Activated T-cell treated with anti-CD3 and anti-CD28 coated beads for 48 hours (primary cell): Measurements from ENCODE around the gene TMEM119.

Experiments used
- DNase-seq: peaks from one replicate; pipeline ENCODE4 v3.0.0-alpha.2; 2020; ENCODE audit warnings: low read depth

TMEM119 gene

GRCh38 chr12:108615918-108616317 lies 18.0 kb upstream of the TMEM119 start:
- no peak for DNase-seq

- no peak for DNase-seq
Measured at GRCh38 chr12:108614639-108615038, 16.8 kb upstream of the TMEM119 start.

DNA sequence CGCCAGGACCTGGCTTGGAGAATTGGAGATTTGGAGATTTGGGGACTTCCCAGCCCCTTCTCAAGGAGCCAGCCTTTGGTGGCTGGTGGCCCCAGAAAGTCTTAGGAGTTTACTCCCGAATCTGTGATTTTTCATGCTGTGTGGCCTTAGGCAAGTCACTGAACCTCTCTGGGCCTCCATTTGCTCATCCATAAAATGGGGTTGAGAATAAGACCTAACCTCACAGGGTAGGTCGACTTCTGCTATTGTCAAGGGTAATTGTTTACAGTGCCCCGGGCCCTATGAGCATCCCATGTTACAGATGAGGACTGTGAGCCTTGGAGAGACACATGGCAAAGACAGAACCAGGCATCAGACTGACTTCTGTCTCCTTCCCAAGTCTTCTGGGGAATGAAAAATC lies 16.2 kb upstream of the TMEM119 start:
- no peak for DNase-seq

GRCh38 chr12:108613548-108613947 lies 15.7 kb upstream of the TMEM119 start:
- no peak for DNase-seq

- DNase-seq: no peak
Measured at GRCh38 chr12:108612788-108613282, 15.0 kb upstream of the TMEM119 start.

- no peak for DNase-seq
Measured at GRCh38 chr12:108611884-108612415, 14.1 kb upstream of the TMEM119 start.

DNA sequence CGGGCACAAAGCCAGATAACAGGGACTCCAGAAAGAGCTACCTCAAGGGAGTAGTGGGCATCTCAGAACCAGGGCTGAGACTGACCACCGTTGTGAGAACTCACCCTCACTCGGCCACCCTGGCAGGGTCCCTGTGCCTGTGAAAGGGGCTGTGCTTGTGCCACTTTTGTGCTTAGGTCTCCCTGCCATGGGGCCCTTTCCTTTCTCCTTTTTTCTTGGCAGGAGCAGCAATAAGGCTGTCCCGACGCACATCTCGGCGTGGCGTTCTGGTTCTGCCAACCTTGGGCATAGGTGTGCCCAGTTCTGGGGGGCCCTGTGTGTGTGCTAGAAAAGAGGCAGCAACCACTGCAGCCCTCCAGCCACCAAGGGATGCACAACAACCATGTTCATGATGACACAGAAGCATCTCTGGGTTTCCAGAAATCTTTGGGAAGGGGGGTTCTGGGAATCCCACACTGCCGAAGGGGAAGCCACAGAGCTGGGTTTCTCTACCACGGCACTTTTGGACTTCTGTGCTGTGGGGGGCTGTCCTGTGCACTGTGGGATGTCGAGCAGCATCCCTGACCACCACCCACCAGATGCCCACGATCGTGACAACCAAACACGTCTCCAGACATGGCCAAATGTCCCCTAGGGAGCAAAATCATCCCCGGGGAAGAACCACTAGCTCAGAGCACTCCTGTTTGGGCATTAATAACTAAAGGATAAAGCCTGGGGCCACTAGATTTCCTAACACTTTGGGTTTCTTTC lies 13.1 kb upstream of the TMEM119 start:
- no peak for DNase-seq

DNA sequence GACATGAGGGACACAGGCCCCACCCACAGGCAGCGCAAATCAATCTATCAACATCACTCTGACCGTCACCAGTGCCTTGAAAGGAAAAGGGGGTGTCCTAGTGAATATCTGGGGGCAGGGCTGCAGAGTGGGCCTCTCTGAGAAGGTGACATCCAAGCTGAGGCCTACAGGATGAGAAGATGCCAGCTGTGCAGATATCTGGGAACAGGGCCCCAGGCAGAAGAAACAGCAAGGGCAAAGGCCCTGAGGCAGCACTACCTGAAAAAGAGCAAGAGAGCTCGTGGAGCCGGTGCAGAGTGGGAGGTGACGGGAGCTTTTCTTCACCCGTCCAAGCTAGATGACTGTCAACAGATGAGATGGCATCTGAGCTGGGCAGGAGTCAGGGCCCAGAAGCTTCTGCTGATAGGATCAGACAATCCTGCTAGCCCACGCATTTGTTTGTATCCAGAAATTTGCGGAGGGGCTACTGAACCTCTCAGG lies 12.5 kb upstream of the TMEM119 start:
- no peak for DNase-seq

- no peak for DNase-seq
Measured at GRCh38 chr12:108609537-108610335, 11.9 kb upstream of the TMEM119 start.

DNA sequence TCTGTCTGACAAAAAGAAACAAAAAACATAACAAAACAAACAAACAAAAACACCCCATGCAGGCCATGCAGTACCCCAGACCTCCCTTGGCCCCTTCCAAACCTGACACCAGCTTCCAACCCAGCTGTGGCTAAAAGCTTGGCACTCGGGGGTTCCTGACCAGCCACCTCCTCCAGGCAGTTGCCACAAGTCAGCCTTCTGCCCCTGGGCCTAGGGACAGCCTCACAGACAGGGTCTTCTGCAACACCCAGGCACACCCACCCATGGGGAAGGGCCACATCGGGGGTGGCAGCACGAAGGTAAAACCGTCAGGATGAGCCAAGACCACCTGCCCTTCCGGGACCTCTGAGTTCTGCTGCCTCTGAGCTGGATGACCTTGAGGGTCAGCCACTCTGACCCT lies 10.7 kb upstream of the TMEM119 start:
- no peak for DNase-seq

GRCh38 chr12:108607981-108608600 lies 10.2 kb upstream of the TMEM119 start:
- DNase-seq: no peak

GRCh38 chr12:108606492-108606891 lies 8.6 kb upstream of the TMEM119 start:
- no peak for DNase-seq

DNA sequence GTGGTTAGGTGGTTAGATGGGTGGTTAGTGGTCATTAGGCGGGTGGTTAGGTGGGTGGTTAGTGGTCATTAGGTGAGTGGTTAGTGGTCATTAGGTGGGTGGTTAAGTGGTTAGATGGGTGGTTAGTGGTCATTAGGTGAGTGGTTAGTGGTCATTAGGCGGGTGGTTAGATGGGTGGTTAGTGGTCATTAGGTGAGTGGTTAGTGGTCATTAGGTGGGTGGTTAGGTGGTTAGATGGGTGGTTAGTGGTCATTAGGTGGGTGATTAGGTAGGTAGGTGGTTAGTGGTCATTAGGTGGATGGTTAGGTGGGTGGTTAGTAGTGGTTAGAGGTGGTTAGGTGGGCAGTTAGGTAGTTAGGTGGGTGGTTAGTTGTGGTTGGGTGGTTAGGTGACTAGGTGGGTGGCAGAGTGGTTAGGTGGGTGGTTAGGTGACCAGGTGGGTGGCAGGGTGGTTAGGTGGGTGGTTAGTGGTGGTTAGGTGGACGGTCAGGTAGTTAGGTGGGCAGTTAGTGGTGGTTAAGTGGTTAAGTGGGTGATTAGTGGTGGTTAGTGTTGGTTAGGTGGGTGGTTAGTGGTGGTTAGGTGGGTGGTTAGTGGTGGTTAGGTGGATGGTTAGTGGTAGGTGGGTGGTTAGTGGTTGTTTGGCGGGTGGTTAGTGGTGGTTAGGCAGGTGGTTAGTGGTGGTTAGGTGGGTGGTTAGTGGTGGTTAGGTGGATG lies 8.0 kb upstream of the TMEM119 start:
- DNase-seq: no peak

DNA sequence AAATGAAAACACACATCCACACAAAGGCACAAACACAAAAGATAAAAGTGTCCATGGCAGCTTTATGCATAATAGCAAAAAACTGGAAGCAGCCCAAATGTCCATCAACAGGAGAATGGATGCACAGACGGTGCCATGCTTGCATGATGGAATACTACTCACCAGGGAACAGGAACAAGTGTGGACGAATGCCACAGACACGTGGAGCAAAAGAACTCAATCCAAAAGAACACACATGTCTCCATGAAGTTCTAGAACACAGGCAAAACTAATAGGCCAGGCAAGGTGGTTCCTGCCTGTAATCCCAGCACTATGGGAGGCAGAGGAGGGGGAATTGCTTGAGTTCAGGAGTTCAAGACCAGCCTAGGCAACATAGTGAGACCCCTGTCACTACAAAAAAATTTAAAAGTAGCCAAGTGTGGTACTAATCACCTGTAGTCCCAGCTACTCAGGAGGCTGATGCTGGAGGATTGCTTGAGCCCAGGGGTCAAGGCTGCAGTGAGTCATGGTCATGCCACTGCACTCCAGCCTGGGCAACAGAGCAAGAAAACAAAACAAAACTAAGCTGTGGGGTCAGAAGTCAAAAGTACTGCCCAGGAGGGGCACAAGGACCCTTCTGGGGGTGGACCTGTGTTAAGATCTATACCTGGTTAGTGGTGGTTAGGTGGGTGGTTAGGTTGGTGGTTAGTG lies 7.3 kb upstream of the TMEM119 start:
- no peak for DNase-seq

- DNase-seq: no peak
Measured at GRCh38 chr12:108604208-108604941, 6.5 kb upstream of the TMEM119 start.

DNA sequence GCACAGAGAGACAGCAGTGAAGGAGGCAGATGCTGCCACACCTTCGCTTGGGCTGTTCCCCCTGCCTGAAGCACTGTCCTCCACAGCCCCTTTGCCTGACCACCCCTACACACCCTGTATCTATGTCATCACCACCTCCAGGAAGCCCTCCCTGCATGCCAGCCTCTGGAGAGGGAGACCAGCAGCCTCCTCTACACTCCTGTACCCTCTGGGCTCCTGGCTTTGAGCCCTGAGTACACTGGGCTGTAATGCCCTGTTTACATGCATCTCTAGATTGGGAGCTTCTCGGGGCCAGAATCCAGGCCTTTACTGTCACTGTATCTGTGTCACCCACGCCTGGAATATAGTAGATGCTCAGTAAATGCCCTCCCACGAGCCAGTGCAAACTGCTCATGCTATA lies 5.9 kb upstream of the TMEM119 start:
- DNase-seq: no peak

DNA sequence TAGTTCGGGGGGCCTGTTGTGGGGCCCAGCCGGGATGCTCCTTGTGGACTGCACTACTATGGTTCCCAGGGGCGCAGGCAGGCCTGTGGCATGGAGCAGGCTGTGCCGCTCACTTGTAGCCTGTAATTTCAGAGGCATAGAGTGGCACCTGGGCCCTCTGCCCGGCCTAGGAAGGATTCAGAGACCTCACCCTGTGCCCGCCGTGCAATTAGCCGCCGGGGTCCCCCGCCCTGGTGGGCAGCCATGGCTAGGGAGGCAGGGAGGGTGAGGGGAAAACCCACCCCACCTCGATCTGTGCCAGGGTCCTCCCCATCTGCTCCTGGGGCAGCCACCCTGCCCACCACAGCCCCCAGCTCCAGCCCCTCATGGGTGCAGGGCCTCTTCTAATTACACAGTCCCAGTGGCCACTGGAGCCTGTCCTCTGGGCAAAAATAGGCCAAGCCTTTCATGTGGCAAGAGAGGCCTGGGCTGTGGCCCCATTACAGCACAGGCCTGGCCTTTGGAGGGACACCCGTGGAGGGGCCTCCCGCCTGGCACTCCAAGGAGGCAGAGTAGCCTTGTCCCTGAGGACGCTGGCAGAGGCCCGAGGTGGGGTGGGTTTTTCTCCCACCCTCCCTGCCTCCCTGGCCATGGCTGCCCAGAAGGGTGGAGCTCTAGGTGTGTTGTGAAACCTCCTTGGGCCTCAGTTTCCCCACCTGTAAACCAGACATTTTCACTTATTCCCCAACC lies 5.3 kb upstream of the TMEM119 start:
- no peak for DNase-seq

DNA sequence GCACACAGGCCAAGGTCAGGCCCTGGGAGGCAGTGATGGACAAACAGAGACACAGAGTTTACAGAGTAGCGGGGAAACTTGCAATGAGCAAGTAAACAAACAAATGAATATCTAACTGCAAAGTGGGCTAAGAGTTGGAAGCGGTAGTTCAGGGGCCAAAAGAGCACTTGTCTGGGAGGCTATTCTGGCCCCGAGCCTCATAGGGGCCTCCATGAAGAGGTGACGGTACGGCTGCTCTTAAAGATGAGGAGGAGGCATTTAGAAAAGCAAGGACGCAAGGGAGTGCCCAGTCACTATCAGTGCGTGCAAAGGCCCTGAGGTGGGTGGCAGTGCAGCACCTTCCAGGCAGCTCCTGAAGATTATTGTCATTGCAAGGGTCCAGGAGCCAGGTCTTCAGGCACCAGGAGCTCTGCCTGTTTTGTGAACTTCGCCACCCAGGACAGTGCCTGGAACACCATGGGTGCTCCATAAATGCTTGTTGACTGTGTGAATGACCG lies 4.4 kb upstream of the TMEM119 start:
- no peak for DNase-seq

- no peak for DNase-seq
Measured at GRCh38 chr12:108600702-108601007, 2.8 kb upstream of the TMEM119 start.
